ENCODE data around the gene CSH2.
A peak's percentile ranks its signal among the peaks of the same experiment; 100 is the strongest.
"Not testable (repeated sequence)": the region's sequence is repeated elsewhere in the genome, so short reads cannot be mapped to it uniquely, and the experiment has no call there.

CSH2 gene

GRCh38 chr17:63873577-63873976, at the start of gene CSH2:
CSH2 (minus strand) TSS chr17:63873677; CDS start chr17:63873614, 63 bp downstream.
- not testable (repeated sequence) for DNase-seq (ENCODE audit: low spot score)

- DNase-seq (ENCODE audit: low spot score): not testable (repeated sequence)
These were observed 48.9 kb upstream of the CSH2 start for GRCh38 chr17:63922402-63922801.

- not testable (repeated sequence) for DNase-seq (ENCODE audit: low spot score)
These were observed 47.3 kb upstream of the CSH2 start for GRCh38 chr17:63920779-63921178.

DNA sequence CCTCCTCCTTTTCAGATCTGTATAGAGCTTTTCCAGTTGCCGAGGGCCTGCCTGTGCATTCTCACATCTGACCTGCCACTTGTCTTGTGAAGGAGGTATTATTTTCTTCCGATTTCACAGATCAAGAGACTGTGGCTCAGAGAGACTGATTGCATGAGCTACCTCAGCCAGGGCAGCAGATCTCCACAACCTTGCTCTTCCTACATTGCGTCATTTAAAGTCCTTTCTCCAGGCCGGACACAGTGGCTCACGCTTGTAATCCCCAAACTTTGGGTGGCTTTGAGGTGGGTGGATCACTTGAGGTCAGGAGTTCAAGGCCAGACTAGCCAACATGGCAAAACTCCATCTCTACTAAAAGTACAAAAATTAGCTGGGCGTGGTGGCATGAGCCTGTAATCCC, 46.6 kb upstream of the CSH2 start:
- not testable (repeated sequence) for DNase-seq (ENCODE audit: low spot score)

GRCh38 chr17:63919311-63919723, 45.8 kb upstream of the CSH2 start:
- peak; percentile 79 for DNase-seq (ENCODE audit: low spot score)

DNA sequence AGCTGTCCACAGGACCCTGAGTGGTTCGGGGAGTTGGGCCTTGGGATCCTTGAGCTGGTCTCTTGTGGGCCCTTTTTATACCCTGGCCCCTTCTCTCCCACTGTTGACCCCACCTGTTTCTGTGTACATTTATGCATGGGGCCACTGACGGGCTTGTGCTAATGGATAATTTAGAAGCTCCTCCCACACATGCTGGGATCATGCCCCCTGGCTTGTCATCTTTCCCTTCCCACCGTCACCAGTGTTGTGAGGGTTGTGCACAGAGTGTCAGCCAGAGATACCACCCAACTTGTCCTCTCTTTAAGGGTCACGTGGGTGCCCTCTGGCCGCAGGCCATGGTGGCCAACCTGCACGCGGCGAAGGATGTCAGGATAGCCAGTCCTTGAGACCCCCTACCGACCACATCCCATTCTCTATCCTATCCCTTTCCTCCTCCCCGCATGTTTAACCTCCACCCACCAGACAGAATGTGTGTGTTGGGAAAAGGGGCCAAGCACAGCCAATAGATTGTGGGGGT, 45.4 kb upstream of the CSH2 start, which contains the start of gene GH1:
TSS of gene GH1 (minus strand) at position 51 of the 517 bp plus-strand sequence. CDS start 63 bp downstream, outside the sequence.
- not testable (repeated sequence) for DNase-seq (ENCODE audit: low spot score)

DNA sequence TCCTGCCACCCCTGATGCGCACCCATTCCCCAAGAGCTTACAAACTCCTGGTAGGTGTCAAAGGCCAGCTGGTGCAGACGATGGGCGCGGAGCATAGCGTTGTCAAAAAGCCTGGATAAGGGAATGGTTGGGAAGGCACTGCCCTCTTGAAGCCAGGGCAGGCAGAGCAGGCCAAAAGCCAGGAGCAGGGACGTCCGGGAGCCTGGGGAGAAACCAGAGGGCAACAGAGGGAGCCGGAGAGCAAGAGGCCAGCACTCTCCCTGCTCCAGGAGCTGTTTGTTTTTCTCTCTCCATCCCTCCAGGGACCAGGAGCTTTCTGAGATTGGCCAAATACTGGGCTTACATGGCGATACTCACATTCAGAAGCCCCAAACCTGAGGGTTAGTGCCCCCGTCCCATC, 44.8 kb upstream of the CSH2 start:
- no peak for DNase-seq (ENCODE audit: low spot score)

DNA sequence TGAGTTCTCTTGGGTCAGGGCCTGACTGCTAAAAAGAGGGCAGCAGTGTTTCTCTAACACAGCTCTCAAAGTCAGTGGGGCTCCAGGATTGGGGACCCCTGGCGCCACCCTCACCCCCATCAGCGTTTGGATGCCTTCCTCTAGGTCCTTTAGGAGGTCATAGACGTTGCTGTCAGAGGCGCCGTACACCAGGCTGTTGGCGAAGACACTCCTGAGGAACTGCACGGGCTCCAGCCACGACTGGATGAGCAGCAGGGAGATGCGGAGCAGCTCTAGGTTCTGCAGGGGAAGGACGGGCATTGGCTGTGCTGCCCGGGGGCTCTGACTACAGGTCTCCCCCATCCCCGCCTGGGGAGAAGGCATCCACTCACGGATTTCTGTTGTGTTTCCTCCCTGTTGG, 44.2 kb upstream of the CSH2 start:
- no peak for DNase-seq (ENCODE audit: low spot score)

- DNase-seq (ENCODE audit: low spot score): not testable (repeated sequence)
These were observed 43.7 kb upstream of the CSH2 start for GRCh38 chr17:63917206-63917605.

DNA sequence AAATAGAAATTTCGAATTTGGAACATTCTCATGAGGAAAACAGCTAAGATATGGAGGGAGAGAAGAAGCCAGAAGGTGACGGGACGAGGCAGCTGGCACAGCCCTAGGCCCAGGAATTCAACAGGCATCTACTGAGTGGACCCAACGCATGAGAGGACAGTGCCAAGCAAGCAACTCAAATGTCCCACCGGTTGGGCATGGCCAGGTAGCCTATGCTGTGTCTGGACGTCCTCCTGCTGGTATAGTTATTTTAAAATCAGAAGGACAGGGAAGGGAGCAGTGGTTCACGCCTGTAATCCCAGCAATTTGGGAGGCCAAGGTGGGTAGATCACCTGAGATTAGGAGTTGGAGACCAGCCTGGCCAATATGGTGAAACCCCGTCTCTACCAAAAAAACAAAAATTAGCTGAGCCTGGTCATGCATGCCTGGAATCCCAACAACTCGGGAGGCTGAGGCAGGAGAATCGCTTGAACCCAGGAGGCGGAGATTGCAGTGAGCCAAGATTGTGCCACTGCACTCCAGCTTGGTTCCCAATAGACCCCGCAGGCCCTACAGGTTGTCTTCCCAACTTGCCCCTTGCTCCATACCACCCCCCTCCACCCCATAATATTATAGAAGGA, 43.2 kb upstream of the CSH2 start:
- no peak for DNase-seq (ENCODE audit: low spot score)

DNA sequence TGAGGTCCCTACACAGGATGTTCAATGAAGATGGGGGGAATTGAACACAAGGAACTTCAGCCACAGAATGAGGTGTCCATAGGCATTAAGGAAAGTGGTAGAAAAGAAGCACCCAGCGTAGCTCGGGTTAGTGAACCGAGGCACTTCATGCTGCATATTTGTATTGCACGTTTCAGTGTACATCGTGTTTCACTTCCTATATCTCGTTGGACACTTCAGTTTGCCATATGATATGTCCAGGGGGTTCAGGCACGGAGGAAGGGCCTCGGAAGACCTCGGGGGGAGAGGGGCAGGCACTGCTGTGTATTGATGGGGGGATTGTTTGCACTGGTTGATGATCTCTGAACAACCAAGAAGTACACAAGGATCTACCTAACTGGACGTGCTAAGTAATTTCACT, 42.3 kb upstream of the CSH2 start:
- DNase-seq (ENCODE audit: low spot score): not testable (repeated sequence)

DNA sequence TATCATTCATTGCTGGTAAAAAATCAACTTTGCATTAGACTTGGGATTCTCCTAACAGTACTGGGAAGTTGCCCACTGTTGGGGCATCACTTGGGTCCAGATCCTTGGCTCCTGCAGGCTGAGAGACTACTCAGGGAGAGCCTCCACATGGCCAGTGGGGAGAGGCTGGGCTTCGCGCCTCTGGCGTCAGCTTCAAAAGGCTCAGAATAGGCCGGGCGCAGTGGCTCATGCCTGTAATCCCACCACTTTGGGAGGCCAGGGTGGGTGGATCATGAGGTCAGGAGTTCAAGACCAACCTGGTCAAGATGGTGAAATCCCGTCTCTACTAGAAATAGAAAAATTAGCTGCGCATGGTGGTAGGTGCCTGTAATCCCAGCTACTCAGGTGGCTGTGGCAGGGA, 41.0 kb upstream of the CSH2 start:
- DNase-seq (ENCODE audit: low spot score): no peak

GRCh38 chr17:63911657-63912100, 38.2 kb upstream of the CSH2 start:
- no peak for DNase-seq (ENCODE audit: low spot score)

DNA sequence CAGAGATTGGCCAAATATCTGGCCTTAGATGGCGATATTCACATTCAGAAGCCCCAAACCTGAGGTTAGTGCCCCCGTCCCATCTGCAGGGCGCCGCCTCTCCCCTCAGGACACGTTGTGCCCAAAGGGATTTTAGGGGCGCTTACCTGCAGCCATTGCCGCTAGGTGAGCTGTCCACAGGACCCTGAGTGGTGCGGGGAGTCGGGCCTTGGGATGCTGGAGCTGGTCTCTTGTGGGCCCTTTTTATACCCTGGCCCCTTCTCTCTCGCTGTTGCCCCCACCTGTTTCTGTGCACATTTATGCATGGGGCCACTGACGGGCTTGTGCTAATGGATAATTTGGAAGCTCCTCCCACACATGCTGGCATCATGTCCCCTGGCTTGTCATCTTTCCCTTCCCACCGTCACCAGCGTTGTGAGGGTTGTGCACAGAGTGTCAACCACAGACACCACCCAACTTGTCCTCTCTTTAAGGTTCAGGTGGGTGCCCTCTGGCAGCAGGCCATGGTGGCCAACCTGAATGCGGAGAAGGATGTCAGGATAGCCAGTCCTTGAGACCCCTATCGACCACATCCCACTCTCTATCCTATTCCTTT, 37.7 kb upstream of the CSH2 start, which contains the start of gene CSHL1:
TSS of gene CSHL1 (minus strand) at position 218 of the 595 bp plus-strand sequence. CDS start at position 156, 62 bp downstream.
- DNase-seq (ENCODE audit: low spot score): no peak

DNA sequence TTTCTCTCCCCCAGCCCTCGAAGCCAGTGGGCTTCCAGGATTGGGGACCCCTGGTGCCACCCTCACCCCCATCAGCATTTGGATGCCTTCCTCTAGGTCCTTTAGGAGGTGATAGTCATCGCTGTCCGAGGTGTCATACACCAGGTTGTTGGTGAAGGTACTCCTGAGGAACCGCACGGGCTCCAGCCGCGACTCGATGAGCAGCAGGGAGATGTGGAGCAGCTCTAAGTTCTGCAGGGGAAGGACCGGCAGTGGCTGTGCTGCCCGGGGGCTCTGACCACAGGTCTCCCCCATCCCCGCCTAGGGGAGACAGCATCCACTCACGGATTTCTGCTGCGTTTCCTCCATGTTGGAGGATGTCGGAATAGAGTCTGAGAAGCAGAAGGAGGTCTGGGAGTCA, 36.6 kb upstream of the CSH2 start:
- DNase-seq (ENCODE audit: low spot score): no peak

- not testable (repeated sequence) for DNase-seq (ENCODE audit: low spot score)
These were observed 36.1 kb upstream of the CSH2 start for GRCh38 chr17:63909586-63909985.

DNA sequence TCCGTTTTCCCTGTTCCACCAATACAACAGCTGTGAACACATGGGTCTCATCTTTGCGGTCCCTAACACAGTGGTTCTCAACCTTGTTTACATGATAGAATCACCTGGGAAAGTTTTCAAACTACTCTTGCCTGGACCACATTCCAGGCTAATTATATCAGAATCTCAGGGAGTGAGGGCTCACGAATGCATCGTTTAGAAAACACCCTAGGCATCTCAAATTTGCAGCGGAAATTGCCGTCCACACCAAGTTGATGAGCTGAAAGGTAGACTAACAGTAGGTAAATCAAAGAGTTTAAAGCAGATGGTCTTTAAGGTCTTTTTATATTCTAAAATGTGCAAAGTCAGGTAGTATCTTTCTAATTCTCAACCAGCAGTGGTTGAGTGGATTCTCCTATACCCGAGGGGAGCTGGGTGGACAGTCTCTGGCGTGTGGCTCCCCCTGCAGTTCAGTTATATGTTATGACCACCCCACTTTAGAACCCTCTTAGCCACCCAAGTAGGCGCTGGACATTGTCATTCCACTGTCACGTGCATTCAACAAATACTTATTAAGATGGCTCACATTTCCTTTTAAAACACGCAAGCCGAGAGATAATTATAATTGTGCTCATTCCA, 33.8 kb upstream of the CSH2 start:
- not testable (repeated sequence) for DNase-seq (ENCODE audit: low spot score)

- DNase-seq (ENCODE audit: low spot score): not testable (repeated sequence)
These were observed 31.3 kb upstream of the CSH2 start for GRCh38 chr17:63904796-63905195.

- DNase-seq (ENCODE audit: low spot score): not testable (repeated sequence)
These were observed 30.3 kb upstream of the CSH2 start for GRCh38 chr17:63903787-63904201.

DNA sequence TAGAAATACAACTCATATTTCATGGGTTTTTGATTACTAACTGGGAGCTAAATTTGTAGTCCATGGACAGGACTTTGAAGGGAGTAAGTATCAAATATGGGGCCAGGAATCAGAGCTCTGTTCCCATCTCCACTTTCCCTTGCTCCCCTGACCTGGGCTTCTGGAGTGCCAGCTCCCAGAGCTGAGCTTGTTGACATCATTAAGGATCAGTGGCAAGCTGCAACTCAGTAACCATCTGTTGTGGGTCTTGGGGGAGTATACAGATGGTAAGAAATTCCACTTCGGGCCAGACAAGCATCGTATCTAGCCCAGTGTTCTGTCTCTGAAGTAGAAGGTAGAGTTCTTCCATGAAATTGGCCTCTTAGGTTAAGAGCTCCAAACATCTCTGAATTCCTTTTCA, 28.5 kb upstream of the CSH2 start:
- not testable (repeated sequence) for DNase-seq (ENCODE audit: low spot score)

DNA sequence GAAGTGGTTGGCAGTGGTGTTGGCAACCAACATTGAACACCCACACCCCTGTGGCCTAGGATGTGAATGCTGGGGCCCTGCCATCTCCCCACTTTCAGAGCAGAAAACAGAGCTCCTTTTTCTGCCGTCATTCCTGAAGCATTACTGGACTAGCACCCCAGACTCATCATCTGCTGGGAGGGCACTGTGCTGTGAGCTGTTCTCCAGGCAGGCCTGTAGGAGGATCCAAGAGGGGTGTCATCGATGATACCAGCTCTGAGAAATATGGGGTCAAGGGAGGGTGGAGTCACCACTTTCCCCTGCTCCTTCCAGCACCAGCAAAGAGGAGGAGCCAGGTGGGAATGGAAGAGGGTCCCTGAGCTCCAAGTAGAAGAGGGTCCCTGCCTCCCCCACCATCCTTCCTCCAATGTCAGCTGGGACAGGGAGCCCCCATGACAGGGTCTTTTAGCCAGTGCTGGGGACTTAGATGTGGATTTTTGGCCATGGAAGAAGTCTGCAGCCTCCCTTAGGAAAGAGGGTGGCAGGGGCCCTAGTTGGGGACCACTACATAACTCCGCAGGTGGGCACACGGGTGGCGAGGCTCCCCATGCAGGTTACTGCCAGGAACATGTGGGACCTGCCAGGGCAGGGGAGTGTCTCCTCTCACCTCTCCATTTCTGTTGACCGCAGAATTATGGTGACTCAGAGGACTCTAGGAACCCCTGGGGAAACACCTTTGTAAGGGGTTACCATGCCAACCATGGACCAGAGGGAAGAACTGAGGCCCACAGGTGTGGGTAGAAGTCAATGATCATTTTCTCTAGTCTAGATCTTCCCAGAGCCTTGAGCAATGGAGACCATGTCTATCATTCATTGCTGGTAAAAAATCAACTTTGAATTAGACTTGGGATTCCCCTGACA, 25.7 kb upstream of the CSH2 start:
- not testable (repeated sequence) for DNase-seq (ENCODE audit: low spot score)
